NCI-H1092 treated with DMSO at 0.1 percent for 48 hours (cell line): ENCODE data around the gene UPK2.
"Not testable (repeated sequence)": the region's sequence is repeated elsewhere in the genome, so short reads cannot be mapped to it uniquely, and the experiment has no call there.

Experiments
- DNase-seq: peaks from one replicate; lab custom pipeline; 2025; lab: John Stamatoyannopoulos, UW

The UPK2 gene

DNA sequence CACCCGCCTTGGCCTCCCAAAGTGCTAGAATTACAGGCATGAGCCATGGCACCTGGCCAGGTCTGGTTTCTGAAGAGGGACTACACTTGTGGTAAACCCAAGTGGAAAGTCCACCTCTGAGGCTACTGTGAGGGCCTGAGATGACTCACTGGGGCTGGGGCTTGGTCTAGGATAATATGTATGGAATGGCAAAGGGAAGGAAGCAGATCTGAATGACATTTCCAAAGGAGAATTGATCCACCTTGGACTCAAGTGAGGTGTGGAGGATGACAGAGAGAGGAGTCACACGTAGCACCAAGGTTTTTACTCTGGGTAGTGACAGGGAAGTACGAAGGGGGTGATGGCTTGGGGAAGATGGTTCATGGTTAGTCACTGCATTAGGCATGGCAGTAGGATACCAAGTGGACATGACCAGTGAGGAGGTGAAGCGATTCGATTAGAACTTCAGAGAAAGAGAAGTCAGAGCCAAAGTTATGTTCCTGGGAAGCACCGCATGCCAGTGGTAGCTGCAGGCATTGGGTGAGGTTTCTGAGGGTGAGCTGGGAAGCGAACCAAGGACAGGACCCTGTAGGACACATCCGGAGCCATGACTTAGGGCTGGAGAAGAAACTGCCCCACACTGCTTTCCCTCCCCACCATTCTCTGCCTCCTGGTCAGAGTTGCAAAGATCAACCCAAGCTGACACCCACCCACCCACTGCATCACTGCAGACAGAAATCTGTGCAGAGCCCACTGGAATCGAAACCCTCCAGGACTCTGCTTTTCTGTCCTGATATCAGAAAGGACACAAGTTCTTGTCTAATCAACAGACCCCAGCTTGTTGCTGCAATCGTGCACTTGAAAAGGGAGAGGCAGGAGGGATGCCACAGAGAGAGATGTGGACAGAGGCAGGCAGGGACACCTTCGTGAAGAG, 17.4 kb upstream of the UPK2 start:
- DNase-seq = no peak

DNA sequence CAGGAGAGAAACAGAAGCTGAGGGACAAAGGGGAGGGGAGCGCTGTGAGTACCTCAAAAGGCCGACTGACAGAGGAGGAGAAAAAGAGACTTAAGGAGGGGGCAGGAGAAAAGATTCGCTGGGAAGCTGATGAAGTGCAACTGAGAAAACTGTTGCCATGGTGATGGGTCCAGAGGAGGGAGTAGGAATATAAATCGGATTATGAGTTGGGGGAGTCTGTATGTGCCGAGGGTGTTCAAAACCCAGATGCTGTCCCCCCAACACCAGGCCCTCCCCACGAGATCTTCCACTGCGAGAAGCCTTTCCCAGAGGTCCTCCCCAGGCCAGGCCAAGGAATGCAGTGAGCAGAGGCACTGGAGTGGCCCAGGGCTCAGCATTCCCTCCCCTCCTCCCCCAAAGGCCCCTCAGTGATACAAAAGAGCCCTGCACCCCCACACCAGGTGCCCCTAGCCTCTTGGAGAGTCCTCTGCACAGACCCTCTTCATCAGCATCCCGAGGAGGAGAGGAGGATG, 16.6 kb upstream of the UPK2 start:
- no peak for DNase-seq

DNA sequence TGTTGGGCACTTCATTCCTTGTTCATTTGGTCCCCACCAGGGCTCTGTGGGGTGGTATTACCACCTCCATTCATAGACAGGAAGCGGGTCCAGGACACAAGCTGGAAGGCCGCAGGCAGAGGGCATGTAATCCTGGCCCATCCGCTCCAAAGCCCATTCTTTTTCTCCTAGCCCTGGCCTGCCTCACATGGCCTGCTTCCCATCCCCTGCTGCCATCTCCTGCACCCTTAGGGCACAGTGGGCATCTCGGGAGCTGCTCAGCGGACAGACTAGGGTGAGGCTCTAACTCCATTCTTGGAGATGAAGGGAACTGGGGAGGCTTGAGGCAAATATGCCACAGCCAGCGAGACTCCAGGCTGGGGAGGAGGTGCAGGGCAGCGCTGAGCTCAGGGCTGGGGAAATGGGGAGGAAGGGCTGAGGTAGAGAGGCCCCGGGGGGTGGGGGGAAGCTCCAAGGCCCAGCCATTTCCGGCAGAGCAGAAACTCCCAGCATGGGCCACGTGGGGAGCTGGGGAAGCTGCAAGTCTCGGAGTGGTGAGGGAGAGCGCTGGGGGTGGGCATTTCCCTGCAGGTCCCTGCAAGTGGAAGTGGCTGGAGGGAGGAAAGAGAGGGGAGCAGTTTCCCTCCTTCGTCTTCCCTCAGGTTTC, 16.0 kb upstream of the UPK2 start:
- DNase-seq = no peak

DNA sequence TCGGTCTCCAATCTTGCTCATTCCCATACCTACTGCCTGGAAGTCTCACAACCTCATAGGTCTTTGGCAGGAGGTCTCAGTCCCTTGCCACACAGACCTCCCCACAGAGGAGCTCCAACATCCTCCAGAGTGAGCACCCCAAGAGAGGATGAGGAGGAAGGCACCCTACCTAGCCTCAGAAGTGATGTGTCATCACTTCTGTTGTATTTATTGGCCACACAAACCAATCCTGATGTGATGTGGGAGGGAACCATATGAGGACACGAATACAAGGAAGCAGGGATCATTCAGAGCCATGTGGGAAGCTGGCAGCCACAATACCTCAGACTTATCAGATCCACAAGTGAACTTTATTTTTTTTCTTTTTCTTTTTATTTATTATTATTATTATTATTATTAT, 9.0 kb upstream of the UPK2 start:
- no peak for DNase-seq

DNA sequence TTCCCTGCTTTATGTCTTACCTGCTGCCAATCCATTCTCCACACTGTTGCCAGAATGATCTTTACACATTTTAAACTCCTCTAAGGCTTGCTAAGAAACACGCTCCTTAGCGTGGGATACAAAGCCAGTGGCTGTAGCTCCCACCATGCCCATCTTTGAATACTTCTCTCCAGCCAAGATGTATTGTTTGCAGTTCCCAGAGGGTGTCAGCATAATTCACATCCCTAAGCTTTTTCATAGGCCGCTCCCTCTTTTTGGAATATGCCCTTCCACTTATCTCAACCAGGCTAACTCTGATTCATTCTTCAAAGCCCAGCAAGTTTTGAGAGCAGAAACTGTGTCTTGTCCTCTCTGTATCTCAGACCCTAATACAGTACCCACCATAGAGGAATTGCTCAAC, 8.1 kb upstream of the UPK2 start:
- DNase-seq = no peak

DNA sequence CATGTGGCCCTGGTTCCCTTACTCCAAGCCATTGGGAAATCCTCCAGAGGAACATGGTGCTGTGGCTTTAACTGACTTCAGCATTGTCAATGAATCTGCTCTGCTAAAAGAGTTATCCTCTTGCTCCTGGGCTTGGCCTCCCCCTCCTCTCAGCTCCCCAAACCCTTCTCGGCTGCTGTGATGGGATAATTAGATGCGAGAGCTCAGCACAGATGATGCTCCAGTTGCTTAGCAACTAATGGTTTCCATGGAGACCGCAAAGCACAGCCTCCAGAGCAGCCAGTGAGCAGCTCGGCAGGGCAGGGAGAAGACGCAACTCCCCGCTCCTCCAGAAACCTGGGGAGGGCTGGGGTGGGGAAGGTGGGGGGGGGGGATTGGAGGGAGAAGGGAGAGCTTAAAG, 2.8 kb upstream of the UPK2 start:
- DNase-seq = peak; percentile 36

DNA sequence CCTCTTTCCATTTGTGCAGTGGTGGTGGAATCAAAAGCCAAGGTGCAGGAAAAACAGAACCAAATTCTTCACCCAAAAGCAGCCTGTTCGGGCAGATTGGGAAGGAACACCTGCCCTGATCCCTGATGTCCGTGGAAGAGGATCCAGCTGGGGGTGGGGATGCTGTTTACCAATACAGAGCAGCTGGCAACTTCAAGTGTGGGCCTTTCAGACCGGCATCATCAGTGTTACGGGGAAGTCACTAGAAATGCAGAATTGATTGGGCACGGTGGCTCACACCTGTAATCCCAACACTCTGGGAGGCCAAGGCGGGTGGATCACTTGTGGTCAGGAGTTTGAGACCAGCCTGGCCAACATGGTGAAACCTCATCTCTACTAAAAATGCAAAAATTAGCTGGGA, 2.1 kb upstream of the UPK2 start:
- not testable (repeated sequence) for DNase-seq

DNA sequence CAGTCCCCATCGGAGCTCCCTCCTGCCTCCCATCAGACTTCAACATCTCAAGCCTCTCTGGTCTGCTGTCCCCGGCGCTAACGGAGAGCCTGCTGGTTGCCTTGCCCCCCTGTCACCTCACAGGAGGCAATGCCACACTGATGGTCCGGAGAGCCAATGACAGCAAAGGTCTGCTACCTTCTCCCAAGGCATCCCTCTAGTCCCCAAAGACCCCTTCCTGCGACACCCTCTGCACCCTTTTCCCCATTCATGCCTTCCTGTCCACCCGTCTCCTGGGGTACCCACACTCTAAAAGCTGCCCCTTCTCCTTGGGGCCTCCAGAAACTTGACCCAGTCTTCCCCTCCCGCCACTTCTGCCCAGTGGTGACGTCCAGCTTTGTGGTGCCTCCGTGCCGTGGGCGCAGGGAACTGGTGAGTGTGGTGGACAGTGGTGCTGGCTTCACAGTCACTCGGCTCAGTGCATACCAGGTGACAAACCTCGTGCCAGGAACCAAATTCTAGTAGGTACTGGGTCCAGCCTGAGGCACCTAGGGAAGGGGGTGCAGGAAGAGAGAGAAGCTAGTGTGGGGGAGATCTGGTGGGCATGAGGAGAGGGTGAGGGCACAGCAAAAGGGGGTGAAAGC, 860 bp downstream of the UPK2 start:
- no peak for DNase-seq

DNA sequence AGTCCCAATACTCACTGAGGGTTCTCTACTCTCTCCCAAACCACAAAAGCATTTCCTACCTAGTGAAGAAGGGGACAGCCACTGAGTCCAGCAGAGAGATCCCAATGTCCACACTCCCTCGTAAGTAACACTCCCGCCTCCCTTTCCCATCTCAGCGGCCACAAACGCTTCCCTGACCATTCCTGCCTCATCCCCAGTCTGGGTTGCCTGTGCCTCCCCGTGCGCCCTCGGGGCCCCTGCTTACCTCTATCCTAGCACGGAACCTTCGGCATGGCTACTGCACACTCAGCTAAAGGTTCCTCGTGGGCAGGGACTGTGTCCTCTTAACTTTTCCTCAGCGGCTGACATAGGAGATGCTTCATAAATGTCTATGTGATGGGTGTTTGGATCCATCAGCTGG, 1.5 kb downstream of the UPK2 start:
- no peak for DNase-seq

DNA sequence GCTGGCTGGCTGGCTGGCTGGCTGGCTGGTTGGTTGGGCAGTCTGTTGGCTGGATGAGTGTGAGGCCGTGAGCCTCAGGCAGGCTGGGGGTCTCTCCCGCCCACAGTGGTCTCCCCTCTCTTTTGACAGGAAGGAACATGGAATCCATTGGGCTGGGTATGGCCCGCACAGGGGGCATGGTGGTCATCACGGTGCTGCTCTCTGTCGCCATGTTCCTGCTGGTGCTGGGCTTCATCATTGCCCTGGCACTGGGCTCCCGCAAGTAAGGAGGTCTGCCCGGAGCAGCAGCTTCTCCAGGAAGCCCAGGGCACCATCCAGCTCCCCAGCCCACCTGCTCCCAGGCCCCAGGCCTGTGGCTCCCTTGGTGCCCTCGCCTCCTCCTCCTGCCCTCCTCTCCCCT, 1.9 kb downstream of the UPK2 start:
- DNase-seq = no peak

DNA sequence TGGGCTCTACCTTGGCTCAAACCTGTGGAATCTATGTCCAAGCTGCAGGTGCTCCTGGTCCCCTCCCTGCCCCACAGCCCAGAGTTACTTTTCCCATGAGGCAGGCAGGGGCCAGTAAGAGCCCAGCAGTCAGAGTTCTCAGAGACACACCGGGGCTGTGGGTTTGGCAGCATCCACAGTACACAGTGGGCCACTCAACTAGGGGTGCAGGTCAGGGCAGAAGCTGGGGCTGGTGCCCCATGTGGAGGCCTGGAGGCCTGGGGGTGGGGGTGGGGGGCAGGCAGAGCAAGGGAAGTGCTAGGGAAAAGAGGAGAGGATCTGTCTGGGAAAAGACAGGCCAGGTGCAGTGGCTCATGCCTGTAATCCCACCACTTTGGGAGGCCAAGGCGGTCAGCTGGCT, 2.5 kb downstream of the UPK2 start:
- no peak for DNase-seq

DNA sequence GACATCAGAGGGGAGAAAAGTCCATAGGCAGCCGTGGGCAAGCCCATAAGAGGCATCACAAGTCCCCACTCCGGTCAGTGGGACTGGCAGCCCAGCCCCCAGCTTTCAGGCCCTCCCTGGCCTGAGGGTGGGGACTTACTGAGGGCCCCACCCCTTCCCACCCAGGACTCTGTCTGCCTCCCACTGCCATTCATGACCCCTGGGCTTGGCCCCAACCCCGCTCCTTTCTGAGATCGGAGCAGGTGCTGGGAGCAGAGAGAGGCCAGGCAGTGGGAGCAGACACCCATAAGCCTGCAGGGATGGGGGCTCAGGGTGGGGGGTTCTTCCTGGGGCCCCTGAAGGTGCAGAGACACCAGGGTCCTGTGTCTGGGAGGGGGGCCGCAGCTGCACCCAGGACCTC, 5.1 kb downstream of the UPK2 start:
- no peak for DNase-seq

DNA sequence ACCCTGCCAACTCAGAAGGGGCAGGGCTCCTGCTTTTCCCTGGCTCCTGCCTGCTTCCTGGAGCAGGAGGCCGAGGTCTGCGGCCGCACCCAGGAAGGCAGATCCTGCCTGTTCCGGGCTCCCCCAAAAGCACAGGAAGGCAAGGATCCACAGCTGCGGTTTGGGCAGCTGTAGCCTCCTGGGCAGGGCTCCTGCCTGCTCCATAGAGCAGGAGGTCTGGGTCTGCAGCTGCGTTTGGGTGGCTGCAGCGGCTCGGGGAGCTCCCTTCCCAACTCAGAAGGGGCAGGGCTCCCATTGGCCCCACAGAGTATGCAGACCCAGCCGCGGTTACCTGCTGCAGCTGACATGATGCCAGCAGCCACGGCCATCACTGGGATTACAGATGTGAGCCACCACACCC, 5.5 kb downstream of the UPK2 start:
- DNase-seq = no peak

DNA sequence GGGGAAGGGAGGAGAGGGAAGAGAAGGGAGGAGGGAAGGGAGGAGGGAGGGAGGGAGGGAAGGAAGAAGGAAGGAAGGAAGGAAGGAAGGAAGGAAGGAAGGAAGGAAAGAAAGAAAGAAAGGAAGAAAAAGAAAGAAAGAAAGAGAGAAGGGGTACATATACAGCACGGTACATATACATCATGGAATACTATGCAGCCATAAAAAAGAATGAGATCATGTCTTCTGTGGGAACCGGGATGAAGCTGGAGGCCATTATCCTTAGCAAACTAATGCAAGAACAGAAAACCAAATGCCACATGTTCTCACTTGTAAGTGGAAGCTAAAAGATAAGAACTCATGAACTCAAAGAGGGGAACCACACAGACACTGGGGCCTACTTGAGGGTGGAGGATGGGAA, 13.4 kb downstream of the UPK2 start:
- not testable (repeated sequence) for DNase-seq

DNA sequence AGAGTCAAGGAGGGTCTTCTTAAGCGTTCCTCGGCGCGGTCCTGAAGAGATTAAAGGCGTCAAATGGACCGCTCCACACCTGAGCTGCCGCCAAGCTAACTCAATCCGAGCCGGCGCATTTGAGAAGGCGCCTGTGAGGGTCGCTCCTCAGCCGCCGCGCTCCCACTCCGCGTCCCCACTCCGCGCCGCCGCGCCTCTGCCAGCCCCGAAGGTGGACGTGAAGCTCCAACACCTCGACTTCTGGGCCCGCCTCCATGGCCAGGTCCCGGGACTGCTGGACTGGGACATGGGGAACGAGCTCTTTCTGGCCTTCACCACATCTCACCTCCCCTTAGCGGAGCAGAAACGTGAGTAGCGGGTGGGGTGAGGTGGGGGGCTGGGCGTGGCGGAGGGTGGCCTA, 15.5 kb downstream of the UPK2 start, which contains the start of gene FOXR1:
TSS of gene FOXR1 (plus strand) at position 116 of the 400 bp plus-strand sequence. CDS start at position 287, 171 bp downstream.
- DNase-seq = no peak

DNA sequence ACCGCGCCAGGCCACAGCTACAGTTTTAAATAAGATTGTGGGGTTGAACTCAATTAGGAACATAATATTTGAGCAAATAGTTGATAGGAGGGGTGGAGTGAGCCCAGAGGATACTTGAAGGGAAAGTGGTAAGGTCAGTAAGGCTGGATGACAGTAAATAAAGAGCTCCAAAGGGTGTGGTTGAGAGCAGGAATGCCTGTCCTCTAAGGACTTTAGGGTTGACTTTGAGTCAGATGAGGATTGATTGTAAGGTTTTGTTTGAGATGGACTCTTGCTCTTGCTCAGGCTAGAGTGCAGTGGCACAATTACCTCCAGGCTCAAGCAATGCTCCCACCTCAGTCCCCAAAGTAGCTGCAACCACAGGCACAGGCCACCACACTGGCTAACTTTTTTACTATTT, 17.9 kb downstream of the UPK2 start:
- no peak for DNase-seq

DNA sequence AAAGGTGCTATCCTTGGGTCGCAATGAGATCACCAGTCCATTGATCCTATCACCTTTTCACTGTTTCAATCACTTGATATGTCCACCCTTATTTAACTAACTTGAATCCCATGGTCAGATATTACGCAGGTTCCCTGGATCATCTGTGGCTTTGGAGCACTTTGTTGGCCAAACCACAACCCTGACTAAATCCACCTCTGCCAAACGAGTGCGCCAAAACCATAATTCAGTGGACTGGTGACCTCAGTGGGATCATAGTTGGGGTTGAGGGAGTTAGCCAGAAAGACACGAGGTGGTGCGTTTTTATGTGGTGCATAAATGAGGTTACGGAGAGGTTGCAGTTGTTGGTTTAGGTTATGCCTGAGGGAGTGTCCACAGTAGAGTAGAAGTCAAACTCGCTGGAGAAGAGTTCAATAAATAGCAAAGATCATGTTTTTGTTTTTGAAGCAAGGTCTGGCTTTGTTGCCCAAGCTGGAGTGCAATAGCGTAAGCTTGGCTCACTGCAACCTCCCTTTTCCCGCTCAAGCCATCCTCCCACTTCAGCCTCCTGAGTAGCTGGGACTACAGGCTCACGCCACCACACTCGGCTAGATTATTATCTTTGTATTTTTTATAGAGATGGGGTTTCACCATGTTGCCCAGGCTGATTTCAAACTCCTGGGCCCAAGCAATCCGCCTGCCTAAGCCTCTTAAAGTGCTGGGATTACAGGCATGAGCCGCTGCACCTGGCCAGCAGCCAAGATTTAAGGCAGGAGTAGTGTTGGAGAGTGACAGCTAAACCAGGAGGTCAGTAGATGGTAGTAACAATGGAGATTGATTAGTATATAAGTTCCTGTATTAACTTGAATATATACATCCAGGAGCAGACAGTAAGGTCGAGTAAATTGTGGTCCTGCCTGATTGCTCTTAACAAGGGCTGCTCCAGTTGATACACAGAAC, 19.9 kb downstream of the UPK2 start:
- DNase-seq = no peak

DNA sequence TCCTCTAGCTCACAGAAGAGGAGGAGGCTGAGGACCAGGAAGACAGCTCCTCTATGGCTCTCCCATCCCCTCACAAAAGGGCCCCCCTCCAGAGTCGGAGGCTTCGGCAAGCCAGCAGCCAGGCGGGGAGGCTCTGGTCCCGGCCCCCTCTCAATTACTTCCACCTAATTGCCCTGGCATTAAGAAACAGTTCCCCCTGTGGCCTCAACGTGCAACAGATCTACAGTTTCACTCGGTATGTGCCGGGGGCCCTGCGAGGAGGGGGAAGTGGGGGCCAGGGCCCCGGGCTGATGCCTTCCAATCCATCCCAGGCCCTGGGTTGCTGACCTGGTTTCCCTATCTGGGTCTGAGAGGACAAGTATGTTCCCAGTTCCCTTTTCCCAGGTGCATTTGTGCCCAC, 23.3 kb downstream of the UPK2 start:
- no peak for DNase-seq

DNA sequence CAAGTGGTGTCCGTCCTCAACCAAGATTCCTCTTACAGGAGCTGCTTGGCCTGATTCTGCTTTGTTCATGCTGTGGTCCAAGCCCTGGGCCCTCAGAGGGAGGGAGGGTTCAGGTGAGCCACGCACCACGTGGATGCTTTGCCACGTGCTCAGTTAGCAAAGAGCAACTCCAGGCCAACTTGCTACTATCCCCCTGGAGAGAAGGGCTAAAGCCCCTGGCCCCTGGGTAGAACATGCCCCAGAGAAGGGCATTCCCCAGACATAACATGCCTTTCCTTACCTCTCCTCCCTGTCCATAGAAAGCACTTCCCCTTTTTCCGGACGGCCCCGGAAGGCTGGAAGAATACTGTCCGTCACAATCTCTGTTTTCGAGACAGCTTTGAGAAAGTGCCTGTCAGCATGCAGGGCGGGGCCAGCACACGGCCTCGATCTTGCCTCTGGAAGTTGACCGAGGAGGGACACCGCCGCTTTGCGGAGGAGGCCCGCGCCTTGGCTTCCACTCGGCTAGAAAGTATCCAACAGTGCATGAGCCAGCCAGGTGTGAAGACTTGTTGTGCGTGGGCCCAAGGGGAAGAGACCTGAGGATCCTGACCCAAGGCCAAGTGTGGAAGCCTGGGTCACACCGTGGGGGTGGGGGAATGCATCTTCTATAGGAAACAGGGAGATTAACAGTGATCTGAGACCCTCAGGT, 24.2 kb downstream of the UPK2 start:
- no peak for DNase-seq

DNA sequence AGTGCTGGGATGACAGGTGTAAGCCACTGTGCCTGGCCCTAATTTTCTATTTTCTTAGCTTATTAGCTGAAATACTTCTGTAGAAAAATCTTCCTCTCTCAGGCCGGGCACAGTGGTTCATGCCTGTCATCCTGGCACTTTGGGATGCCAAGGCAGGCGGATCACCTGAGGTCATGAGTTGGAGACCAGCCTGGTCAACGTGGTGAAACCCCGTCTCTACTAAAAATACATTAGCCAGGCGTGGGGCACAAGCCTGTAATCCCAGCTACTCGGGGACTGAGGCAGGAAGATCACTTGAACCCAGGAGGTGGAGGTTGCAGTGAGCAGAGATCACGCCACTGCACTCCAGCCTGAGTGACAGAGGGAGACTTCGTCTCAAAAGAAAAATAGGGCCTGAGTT, 28.2 kb downstream of the UPK2 start:
- DNase-seq = not testable (repeated sequence)

DNA sequence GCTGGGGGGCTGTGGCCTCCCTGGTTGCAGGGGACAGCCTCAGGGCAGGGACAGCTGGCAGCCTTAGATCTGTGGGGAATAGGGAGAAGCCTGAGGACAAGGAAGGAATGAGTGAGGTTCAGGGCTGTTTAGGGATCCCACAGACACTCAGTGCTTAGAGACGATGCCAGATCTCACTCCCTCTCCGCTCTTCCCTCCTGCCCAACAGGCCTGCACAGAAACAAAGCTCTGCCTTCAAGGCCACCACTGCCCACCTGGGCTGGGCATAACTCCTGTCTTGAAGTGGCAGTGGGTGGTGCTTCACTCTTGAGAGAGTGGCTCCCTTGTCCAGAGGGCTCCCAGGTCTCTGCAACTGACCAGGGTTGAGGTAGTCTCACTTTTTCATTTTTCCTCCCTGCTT, 28.7 kb downstream of the UPK2 start:
- DNase-seq = no peak
